Measurements from ENCODE around the gene COL11A2. TPM values are rescaled to one million over a fixed set of nuclear protein-coding genes. Genes with fewer than 3 reads are reported as not detected.

The COL11A2 gene
- total RNA-seq, 2 donors from 2014 or later = 1.9 to 3.4 TPM

DNA sequence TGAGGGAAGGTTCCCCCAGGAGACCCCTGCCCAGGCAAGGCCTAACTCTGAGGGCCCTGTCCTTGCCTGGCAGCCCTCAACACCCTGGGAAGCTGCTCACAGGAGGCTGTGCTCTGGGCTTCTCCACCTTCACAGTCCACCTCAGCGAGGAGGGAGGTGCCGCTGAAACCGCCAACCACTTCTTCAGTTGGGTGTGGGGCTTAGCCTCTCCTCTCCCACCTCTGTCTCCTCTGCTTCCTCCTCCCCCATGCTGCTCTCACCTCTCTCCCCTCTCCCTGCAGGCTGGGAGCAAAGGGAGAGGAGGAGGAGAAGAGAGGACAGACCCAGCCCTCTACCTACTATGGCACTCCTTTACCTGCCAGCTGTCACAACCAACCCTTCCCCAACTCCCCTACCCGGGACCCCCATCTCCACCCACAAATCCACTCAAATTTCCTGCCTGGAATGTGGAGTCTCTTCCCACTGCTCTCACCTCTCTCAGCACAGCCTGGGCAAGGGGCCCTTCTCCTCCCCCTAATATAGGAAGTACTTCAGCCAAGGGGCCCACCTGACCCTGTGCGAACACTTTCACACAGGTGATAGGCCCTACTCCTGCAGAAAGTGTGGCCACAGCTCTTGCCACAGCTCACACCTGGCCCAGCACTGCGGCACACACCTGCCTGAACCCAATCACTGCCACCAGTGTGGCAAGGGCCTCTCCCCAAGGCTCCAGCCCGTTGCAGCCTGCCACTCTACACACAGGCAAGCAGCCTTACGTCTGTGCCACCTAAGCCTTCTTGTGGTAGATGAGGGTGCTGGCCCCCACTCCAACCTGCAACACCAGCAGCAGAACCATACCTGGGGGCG, 23.2 kb upstream of the COL11A2 start:
- H3K36me3 ChIP-seq = peaks cover 5% of the 10 kb centered on the region
- ATAC-seq (ENCODE audit: insufficient number of reproducible peaks, low FRiP score, low read depth) = no peak
- TF ChIP-seq, protein P1, sequence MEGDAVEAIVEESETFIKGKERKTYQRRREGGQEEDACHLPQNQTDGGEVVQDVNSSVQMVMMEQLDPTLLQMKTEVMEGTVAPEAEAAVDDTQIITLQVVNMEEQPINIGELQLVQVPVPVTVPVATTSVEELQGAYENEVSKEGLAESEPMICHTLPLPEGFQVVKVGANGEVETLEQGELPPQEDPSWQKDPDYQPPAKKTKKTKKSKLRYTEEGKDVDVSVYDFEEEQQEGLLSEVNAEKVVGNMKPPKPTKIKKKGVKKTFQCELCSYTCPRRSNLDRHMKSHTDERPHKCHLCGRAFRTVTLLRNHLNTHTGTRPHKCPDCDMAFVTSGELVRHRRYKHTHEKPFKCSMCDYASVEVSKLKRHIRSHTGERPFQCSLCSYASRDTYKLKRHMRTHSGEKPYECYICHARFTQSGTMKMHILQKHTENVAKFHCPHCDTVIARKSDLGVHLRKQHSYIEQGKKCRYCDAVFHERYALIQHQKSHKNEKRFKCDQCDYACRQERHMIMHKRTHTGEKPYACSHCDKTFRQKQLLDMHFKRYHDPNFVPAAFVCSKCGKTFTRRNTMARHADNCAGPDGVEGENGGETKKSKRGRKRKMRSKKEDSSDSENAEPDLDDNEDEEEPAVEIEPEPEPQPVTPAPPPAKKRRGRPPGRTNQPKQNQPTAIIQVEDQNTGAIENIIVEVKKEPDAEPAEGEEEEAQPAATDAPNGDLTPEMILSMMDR (IDR thresholded peaks at IDR 0.05) = no peak
- no peaks in the 10 kb centered on the region for H3K9me3 ChIP-seq
- no peaks in the 10 kb centered on the region for H3K27me3 ChIP-seq (replicated peaks; ENCODE audit: insufficient read depth)
- H3K4me1 ChIP-seq (ENCODE audit: control insufficient read depth in 1 of 2, low read depth in 2 of 2) = peaks cover 4 to 19% of the 10 kb centered on the region in 2 donors
- no peak overlapping the region for H3K27ac ChIP-seq
- no peak overlapping the region for H3K4me3 ChIP-seq
- DNase-seq (ENCODE audit: low spot score) = no peak

- ATAC-seq (ENCODE audit: insufficient number of reproducible peaks, low FRiP score, low read depth) (no peak), DNase-seq (ENCODE audit: low spot score) (no peak)
- peak overlapping the region; percentile 76 for H3K4me3 ChIP-seq
- no peaks in the 10 kb centered on the region for H3K27me3 ChIP-seq (replicated peaks; ENCODE audit: insufficient read depth)
- H3K9me3 ChIP-seq = no peaks in the 10 kb centered on the region
- H3K36me3 ChIP-seq = peaks cover 10% of the 10 kb centered on the region
- H3K27ac ChIP-seq = peak overlapping the region in 1 of 2 donors; percentile 9
- TF ChIP-seq, protein P1 (IDR thresholded peaks at IDR 0.05) = no peak
- peaks cover 4 to 19% of the 10 kb centered on the region in 2 donors for H3K4me1 ChIP-seq (ENCODE audit: control insufficient read depth in 1 of 2, low read depth in 2 of 2)
Observed at GRCh38 chr6:33213989-33214335, 21.7 kb upstream of the COL11A2 start.

DNA sequence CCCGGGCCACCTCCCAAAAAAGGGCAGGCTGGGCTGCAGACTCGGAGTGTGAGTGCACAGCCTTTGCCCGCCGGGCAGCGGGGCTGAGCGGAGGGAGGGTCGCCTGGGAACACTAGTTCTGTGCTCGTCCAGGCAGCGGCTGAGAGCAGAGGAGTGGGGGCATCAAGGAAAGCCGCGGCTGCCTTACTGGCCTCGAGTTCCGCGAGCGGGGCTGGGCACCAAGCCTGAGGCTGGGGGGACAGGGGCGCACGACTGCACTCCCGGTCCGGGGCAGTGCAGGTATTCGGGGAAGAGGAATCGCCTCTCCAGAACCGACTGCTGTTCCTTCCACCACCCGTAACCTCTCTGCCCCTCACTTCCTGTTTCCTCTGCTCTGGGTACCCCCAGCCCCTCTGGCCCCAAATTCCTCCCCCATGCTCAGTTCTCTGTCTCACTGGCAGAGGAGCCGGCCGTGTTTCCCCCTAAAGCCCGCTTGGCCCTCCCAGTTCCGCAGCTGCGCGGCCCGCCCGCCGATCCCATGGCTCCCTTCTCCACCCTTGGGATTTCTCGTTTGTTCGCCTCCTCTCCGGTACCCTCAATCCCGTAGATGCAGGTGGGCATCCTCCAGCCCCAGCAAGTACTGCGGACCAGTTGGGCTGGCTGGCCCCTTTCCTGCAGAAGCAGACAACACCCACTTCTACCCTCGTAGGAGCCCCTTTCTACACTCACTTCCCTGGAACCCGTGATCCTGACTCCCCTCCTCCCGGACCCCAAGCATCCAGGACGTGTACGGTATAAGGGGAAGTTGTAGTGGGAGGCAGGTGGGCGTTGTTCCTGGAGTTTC, 21.1 kb upstream of the COL11A2 start:
- ATAC-seq (ENCODE audit: insufficient number of reproducible peaks, low FRiP score, low read depth) (no peak), DNase-seq (ENCODE audit: low spot score) (no peak)
- H3K36me3 ChIP-seq = peaks cover 10% of the 10 kb centered on the region
- H3K4me1 ChIP-seq (ENCODE audit: control insufficient read depth in 1 of 2, low read depth in 2 of 2) = peaks cover 4 to 19% of the 10 kb centered on the region in 2 donors
- H3K9me3 ChIP-seq = no peaks in the 10 kb centered on the region
- peak overlapping the region; percentile 76 for H3K4me3 ChIP-seq
- H3K27me3 ChIP-seq (replicated peaks; ENCODE audit: insufficient read depth) = no peaks in the 10 kb centered on the region
- TF ChIP-seq, protein P1 (IDR thresholded peaks at IDR 0.05) = no peak
- H3K27ac ChIP-seq = peak overlapping the region in 1 of 2 donors; percentile 9

DNA sequence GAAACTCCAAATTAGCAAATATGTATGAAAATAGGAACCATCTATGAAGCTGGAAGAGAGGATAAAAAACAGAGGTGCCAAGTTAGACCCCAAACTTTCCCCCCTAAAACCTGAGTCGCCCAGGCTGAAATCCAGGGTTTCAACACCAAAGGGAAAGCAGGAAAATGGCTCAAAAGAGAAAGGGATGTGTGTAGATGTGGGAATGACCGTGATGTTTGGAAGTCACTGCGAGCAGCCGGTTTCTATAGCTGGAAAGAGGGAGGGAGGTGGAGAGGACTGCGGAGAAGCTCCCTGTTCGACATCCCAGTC, 20.5 kb upstream of the COL11A2 start:
- ATAC-seq (ENCODE audit: insufficient number of reproducible peaks, low FRiP score, low read depth) (no peak), DNase-seq (ENCODE audit: low spot score) (no peak)
- Histone ChIP-seq H3K36me3 (peaks cover 10% of the 10 kb centered on the region), H3K27me3 (replicated peaks; ENCODE audit: insufficient read depth) (no peaks in the 10 kb centered on the region), H3K4me1 (ENCODE audit: control insufficient read depth in 1 of 2, low read depth in 2 of 2) (peaks cover 4 to 19% of the 10 kb centered on the region in 2 donors), H3K4me3 (peak overlapping the region; percentile 76), H3K27ac (no peak overlapping the region), H3K9me3 (no peaks in the 10 kb centered on the region)
- TF ChIP-seq, protein P1 (IDR thresholded peaks at IDR 0.05) = no peak

GRCh38 chr6:33211666-33212422, 19.6 kb upstream of the COL11A2 start:
- Histone ChIP-seq H3K27ac (no peak overlapping the region), H3K4me3 (no peak overlapping the region), H3K9me3 (no peaks in the 10 kb centered on the region), H3K36me3 (peaks cover 10% of the 10 kb centered on the region), H3K27me3 (replicated peaks; ENCODE audit: insufficient read depth) (no peaks in the 10 kb centered on the region), H3K4me1 (ENCODE audit: control insufficient read depth in 1 of 2, low read depth in 2 of 2) (peaks cover 4 to 26% of the 10 kb centered on the region in 2 donors)
- DNase-seq (ENCODE audit: low spot score) = no peak
- ATAC-seq (ENCODE audit: insufficient number of reproducible peaks, low FRiP score, low read depth) = no peak
- TF ChIP-seq, protein P1 (IDR thresholded peaks at IDR 0.05) = no peak
